HepG2 (cell line): ENCODE data around the gene GTF2F2.

Source experiments
- CBX5 ChIP-seq: sonication (generic); formaldehyde crosslinking; IDR thresholded peaks from 2 replicates; pipeline ENCODE4 v1.4.0; 2020; ENCODE audit warnings: missing genetic modification reagents, borderline replicate concordance
- CEBPZ ChIP-seq: IDR thresholded peaks from 2 replicates; pipeline ENCODE4 v1.6.1; 2012; ENCODE audit warnings: low read length, improper control_type of control experiment
- CTCF ChIP-seq: sonication (generic); formaldehyde crosslinking; IDR thresholded peaks from 2 replicates; pipeline ENCODE4 v1.5.0; 2020; ENCODE audit warnings: mild to moderate bottlenecking, missing genetic modification reagents, moderate library complexity
- HOMEZ ChIP-seq: IDR thresholded peaks from 2 replicates; pipeline ENCODE4 v1.6.1; 2016; ENCODE audit warnings: low read depth
- MAFG ChIP-seq: sonication (generic); formaldehyde crosslinking; IDR thresholded peaks from 2 replicates; pipeline ENCODE4 v1.5.1; 2020; ENCODE audit warnings: mild to moderate bottlenecking, missing genetic modification reagents
- MAZ ChIP-seq, 2 experiments: sonication (generic) in 1 of 2; formaldehyde crosslinking in 1 of 2; IDR thresholded peaks; 2 replicates each; pipeline versions ENCODE4 v1.5.0 to v1.6.1; 2012 to 2020; ENCODE audit warnings: low read depth in 2 of 2, mild to moderate bottlenecking in 2 of 2, borderline replicate concordance in 1 of 2, improper control_type of control experiment in 1 of 2, low read length in 1 of 2, missing genetic modification reagents in 1 of 2, moderate library complexity in 1 of 2
- MXI1 ChIP-seq: IDR thresholded peaks from 3 replicates; pipeline ENCODE4 v1.6.1; 2012; ENCODE audit warnings: low read depth, low read length, inconsistent platforms, borderline replicate concordance
- NFRKB ChIP-seq: fragments of 450-650 bp; IDR thresholded peaks from 2 replicates; pipeline ENCODE4 v1.6.1; 2017
- POLR2A ChIP-seq, 2 experiments: IDR thresholded peaks; 2 replicates each; pipeline ENCODE4 v1.6.1; 2011; ENCODE audit warnings: low read depth in 2 of 2, low read length in 2 of 2, mild to moderate bottlenecking in 1 of 2, moderate library complexity in 1 of 2; ENCODE audit not compliant: insufficient read depth in 1 of 2
- TCF12 ChIP-seq, 2 experiments: fragments of 450-650 bp in 1 of 2; sonication (generic) in 1 of 2; formaldehyde crosslinking in 1 of 2; IDR thresholded peaks; 2 replicates each; pipeline versions ENCODE4 v1.6.1 to v1.8.0; 2017 to 2022; ENCODE audit warnings: antibody characterized with exemption in 1 of 2, mild to moderate bottlenecking in 1 of 2, missing genetic modification reagents in 1 of 2, moderate library complexity in 1 of 2
- TCF7 ChIP-seq: sonication (generic); IDR thresholded peaks from 2 replicates; pipeline ENCODE4 v1.6.1; 2016; ENCODE audit warnings: antibody characterized with exemption, low read depth
- ZFP41 ChIP-seq: sonication (generic); formaldehyde crosslinking; IDR thresholded peaks from 2 replicates; pipeline ENCODE4 v1.4.0; 2020; ENCODE audit warnings: mild to moderate bottlenecking, missing genetic modification reagents, borderline replicate concordance
- ZNF274 ChIP-seq: sonication (generic); formaldehyde crosslinking; IDR thresholded peaks from 2 replicates; pipeline ENCODE4 v1.5.1; 2020; ENCODE audit warnings: mild to moderate bottlenecking, missing genetic modification reagents

GRCh38 chr13:45138282-45138681 is 18.0 kb downstream of the GTF2F2 start:
- TF ChIP-seq TCF12 (IDR thresholded peaks at IDR 0.05) (no peak), TCF12 (CRISPR knock-in tag; IDR thresholded peaks at IDR 0.05) (no peak), MXI1 (no peak), CEBPZ (no peak), HOMEZ (CRISPR knock-in tag) (no peak), ZFP41 (CRISPR knock-in tag) (no peak), ZNF274 (CRISPR knock-in tag) (no peak), NFRKB (no peak), MAZ (IDR thresholded peaks at IDR 0.05; ENCODE audit: borderline replicate concordance, low read depth, low read length) (no peak), MAZ (CRISPR knock-in tag; IDR thresholded peaks at IDR 0.05; ENCODE audit: low read depth) (no peak), TCF7 (no peak), CTCF (CRISPR knock-in tag) (no peak), CBX5 (CRISPR knock-in tag) (no peak), POLR2A (IDR thresholded peaks at IDR 0.05; ENCODE audit: insufficient read depth in 1 of 2, low read depth in 2 of 2, low read length in 2 of 2) (no peak), MAFG (CRISPR knock-in tag) (no peak)
